Measurements from ENCODE around the gene HIVEP3.

DNA sequence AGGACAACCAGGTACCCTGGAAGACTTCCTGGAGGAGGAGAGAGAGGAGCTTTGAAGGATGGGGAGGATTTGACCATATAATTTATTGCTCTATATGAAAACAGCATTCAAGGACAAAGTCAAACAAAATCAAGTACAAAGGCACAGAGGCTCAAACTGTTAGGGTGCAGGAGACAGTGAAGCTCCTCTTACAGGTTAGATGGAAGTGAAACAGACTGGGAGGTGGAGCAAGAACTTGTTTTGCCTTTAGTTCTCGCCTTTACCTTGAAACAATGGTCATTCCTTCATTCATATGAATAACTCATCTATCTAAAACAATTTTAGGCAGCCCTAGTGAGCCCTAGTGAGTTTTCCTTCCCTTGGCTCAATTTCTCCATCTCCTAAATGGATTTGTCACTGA, 199.6 kb downstream of the HIVEP3 start:
- TF ChIP-seq CTCF (IDR thresholded peaks at IDR 0.05; ENCODE audit: low read length) (no peak), EZH2 (IDR thresholded peaks at IDR 0.05; ENCODE audit: borderline replicate concordance, low read length) (no peak)

Data from OCI-LY1 (cell line).